IPS DF 4.7 (cell line): ENCODE results near the gene OR2F2.
A peak's percentile ranks its signal among the peaks of the same experiment; 100 is the strongest.

Experiments
- DNase-seq: peaks from one replicate; pipeline ENCODE4 v3.0.0-alpha.2; 2013; ENCODE audit warnings: low spot score; ENCODE audit errors: extremely low read depth

The OR2F2 gene

DNA sequence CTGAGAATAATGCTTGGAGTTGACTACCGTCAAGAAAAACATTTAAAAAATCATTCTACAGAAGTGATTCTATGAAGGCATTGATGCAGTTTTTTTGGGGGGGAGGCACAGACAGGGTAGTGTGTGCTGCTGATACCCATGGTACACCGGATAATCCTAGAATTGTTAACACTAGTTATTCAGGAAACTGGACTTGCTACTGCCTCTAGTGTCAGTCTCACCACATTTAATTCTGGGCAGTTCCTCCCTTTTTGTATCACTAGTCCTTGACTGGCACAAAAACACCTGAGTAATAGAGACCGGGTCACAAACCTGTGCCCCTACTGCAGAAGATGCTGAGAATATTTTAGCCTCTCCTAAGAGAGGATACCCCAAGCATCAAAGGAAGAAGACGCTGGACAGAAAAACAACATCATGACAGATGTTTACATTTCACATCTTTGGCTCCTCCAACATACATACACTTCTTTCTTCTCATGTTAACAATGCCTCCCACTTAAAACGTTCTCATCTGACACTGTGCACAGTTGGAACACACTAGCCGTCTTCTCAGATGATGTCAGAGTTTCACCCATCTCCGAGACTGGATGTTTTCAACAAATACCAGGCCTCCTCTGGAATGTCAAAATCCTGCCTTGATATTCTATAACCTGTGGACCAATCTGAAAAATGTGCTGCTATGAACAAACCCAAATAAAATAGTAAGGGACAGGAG is 19.9 kb upstream of the OR2F2 start:
- no peak for DNase-seq

DNA sequence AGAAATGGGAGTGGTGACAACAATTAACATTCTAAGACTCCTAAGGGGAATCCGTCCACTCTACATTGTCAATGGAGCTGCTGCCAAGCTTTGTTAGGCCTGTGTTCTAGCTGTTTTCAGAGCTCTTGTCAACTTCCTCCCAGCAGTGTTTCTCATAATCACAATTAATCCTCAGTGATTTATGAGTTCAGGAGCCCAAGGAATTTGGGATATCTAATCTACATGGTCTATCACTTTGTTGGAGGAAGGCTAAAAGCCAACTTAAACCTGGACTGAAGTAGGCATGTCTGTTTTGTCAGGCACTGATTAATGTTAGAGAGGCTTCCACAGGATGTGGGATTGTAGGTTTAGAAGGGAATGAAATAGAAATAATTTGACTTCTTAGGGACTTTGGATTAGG is 10.2 kb upstream of the OR2F2 start:
- DNase-seq, result no peak

DNA sequence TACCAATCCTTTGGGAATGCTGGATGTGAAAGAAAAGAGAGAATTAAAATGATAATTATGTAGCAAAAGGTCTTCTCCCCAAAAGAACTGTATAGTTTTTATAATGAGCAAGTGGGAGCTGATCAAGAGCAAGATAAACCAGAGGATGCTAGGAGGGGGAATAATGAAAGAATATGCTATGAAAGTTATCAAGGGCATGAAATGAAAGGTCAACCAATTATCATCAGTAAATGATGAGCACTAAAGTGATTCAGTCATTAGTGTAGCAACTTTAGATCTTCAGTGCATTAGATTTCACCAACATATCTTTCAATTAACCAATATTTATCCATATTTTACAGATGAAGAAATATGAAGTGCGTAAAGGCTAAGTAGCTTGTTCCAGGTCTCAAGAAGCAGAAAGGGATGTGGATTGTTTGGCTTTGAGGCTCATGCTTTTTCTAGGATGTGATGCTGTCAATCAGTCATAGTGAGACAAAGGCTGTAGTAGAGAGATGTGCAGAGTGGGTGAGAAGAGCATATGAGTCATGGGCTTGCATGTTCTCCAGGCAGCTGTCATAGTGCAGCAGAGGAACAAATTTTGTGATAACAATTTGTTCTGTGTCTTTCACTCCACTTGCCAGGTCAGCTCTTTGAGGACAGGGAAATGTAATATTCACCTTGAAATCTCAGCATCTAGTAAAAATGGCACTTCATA is 5.7 kb upstream of the OR2F2 start:
- no peak for DNase-seq

DNA sequence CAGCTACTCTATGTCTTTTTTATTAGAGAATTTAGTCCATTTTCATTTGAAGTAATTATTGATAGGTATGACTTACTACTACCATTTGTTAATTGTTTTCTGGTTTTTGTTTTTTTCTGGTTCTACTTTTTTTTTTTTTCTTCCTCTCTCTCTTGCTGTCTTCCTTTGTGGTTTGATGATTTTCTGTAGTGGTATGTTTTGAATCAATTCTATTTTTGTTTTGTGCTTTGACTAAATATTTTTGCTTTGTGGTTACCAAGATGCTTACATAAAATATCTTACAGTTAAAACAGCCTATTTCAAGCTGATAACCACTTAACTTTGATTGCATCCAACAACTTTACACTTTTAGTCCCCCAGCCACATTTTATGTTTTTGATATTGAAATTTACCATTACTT is 3.3 kb upstream of the OR2F2 start:
- no peak for DNase-seq

DNA sequence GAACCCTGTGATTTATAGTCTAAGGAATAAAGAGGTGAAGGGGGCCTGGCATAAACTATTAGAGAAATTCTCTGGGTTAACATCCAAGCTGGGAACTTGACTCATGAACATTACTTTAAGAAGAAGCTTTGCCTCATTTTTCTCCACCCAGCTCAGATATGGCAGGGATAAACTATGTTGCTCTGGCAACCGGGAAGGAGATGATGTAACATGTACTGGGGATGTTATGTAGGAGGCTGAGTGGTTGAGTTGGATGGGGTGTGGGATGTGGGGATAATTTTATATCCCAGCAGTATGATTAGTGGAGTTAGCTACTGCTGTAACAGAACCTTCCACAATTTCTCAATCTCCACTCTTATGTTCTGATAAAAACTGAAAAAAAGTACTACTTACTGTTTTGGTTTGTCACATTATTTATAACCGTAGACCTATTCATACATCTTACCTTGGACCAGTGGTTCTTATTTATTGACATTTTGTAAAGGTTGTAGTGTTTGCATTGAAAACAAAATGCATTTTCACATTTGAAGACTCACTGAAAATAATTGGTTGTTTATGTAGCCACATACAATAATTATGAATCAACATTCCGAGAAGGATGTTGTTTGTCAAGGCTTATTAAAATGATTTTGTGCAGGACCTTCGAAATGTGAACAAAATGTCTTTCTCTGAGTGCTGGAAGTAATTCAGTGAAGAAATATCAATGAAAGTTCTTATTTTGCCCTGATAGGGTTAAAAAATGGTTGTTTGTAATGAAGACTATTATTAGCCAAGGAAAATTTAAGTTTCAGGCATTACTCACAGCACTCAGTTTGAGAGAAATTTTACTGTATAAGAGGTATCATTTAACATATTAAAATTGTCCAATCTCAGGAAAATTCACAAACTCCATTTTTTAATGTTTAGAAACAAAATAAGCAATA is 1.3 kb downstream of the OR2F2 start:
- no peak for DNase-seq

DNA sequence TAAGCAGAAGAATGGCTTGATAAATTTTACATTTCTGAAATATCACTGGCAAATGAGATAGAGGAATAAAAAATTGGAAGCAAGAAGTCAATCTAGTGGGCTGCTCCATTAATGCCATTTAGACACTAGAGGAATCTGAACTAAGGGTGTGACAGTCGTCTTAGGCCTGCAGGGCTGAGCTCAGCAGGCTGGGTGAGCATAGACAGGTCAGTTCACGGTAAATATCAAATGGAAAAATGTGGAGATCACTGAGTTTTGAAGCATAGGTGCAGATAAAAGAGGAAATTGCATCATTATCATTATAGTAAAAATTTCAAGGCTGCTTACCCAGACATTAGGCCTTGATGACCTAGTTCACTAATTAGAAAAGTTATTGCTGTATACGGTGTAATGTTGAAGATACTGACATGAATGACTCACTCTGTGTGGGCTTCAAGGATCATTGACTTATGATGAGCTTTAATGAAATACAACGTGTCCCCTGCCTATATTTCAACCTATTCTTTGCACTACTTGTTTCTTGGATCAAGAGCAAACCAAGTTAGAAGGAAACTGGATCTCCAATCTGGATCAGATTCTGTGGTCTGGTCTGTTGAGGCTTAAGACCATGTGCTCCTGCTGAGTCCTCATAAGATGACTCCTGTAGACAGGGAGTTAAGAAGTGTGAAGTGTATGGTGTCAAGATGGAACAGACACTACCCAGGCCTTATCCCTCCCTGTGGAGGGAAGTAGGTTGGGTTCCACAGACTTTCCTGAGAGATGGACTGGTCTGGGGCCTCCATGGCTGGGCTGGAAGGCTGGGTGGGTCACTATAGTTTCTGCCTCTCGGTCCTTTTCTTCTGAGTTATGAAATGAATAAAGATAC is 3.6 kb downstream of the OR2F2 start:
- no peak for DNase-seq

DNA sequence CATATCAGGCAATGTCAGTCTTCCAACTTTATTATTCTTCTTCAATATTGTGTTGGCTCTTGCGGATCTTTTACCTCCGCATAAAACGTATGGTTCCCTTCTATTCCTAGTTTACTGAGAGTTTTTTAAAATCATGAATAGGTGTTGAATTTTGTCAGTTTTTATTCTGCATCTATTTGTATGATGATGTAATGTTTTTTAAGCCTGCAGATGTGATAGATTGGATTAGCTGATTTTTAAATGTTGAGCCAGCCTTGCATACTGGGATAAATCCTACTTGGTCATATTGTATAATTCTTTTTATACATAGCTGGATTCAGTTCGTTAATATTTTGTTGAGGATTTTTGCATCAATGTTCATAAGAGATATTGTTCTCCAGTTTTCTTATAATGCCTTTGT is 10.4 kb downstream of the OR2F2 start:
- no peak for DNase-seq

DNA sequence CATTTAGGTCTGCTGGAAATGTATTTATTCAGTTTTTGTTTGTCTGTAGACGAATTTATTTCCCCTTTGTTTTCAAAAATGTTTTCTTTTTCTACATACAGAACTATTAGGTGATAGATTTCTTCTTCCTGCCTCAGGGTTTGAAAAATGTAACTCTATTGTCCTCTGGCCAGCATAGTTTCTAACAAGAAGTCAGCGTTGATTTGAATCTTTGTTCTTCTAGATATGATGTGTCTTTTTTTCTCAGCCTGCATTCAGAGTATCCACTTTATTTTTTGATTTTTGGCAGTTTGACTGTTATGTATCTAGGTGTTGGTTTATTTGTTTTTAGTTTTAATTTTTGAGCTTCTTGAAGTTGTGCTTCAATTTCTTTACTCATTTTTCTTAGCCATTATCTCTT is 12.1 kb downstream of the OR2F2 start:
- DNase-seq, result no peak

DNA sequence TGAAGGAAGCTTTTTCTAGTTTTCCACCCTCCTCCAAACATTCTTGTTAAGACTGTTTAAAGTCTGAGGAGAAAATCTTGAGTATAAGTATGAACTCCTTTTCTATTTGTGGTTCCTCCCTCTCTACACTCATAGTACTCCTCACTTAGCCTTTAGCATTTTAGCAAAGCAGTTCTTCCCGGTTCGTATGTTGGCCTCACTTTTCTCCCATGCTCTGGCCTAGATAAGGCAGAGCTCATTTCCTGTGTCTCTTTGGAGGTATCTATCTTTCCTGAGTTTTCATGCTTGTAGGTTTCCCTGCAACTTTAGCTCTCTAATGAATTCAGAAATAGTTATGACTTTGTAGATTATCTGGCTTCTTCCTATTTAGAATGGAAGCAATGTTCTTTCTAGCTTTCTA is 13.7 kb downstream of the OR2F2 start:
- no peak for DNase-seq

DNA sequence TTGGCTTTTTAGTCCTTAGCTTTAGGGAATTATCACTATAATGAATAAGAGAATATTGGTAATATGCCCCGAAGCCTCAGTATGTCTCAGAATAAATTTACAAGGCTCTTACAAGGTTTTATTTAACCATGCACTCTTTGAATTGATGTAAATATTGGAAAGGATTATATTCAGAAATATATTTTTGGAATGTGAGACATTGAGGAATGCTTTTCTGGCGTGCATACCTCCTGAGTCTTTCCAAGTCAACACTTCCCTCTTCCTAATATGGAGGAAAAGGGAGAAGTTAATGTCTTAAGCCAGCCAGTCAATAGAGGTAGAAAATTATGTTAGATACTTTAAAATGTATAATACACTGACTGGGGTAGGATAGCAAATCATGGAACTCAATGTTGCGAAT is 18.4 kb downstream of the OR2F2 start:
- DNase-seq, result no peak

DNA sequence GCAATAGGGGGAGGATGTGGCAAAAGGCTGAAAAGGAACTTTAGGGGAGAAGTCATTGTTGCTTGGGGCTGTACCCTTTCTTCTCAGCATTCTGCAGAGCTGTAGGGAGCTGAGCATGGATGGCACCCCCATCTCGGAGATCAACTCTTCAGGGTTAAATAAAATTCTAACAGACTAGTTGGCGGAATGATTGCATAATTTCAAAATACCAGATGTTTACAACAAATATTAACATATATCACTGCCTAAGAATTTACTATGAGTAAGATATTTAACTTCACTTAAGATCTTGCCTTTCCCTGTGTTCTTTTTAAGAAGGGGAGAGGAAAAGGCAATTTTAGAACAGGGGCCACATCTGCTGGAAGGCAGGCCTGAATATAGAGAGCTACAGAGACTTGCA is 19.1 kb downstream of the OR2F2 start:
- no peak for DNase-seq

DNA sequence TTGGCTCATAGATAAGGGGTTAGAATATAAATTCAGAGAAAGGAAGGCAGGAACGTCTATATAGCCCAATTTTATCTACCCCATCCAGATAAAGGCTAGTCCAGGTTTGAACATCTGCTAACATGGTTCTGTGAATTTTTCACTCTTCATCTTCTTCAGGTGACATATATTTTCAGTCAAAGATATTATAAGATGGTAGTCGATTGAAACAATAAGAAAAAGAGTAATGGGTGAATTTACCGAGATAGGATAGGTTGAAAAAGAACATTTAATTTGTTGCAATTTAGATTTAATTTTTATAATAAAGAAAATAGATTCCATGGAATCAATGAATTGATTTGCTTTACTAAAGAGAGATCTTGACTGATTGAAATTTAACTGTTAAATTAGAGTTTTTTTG is 19.5 kb downstream of the OR2F2 start, which contains the start of gene OR2F1:
OR2F1 (plus strand) TSS at position 301 of the 400 bp plus-strand sequence. CDS start 5,127 bp downstream, outside the sequence.
- DNase-seq, result no peak

DNA sequence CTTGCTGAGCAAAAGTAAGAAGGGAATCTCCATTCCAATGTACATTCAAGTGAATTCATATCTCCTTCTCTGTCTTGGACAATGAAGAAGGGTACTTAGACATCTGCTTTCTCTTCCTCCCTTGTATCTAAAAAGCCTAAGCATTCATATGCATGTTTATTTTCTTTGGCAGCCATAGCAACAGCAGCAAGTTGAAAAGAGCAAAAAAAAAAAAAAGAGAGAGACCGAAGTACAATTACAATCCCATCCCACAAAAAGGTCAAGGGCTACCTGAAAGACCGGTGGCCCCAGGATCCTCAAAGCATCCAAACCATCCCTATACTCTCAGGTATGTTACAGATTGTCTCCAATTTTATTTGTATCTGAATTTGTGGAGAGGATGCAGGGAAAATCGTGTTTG is 23.7 kb downstream of the OR2F2 start:
- DNase-seq, result no peak

DNA sequence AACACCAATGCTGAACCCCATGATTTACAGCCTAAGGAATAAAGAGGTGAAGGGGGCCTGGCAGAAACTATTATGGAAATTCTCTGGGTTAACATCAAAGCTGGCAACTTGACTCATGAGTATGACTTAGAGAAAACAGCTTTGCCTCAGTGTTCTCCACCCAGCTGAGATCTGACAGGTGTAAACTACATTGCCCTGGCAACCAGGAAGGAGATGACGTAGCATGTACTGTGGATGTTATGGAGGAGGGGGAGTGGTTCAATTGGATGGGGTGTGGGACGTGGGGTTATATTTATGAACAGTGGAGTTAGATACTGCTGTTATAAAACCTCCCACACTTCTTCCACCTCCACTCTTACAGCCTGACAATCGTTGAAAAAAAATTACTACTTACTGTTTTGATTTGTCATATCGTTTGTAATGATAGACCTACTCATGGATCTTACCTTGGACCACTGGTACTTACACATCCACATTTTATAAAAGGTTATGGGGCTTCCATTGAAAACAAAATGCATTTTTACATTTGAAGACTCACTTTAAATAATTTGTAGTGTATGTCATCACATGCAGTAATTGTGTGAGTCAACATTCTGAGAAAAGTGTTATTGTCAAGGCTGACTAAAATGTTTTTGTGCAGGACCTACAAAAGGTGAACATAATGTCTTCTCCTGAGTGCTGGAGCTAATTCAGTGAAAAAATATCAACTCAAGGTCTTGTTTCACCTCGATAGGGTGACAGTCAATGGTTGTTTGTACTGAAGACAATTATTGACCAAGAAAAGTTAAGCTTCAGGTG is 26.0 kb downstream of the OR2F2 start:
- DNase-seq, result no peak

DNA sequence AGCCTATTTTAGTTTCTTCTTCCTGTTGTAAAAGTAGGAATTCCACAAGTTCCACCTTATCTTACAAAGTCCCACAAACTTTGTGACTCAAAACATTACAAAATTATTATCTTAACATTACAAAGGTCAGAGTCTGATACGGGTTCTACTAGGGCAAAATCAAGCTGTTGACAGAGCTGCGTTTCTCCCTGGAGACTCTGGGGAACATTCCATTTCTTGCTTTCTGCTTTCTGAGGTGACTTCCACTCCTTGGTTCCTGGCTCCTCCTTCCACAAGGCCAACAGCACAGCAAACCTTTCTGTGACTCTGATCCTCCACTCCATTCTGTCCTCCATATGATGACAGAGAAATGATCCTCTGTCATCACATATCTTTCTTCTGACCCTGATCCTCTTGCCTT is 30.2 kb downstream of the OR2F2 start:
- no peak for DNase-seq

DNA sequence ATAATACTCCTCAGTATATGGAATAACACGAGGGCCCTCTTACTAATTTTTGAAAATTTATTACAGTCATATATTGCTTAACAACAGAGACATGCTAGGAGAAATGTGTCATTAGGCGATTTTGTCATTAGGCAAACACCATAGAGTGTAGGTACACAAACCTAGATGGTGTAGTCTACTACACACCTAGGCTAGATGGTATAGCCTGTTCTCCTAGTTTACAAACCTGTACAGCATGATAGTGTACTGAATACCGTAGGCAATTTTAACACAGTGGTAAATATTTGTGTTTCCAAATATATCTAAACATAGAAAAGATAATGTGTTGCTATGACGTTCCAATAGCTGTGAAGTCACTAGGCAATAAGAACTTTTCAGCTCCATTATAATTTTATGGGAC is 32.4 kb downstream of the OR2F2 start:
- no peak for DNase-seq

DNA sequence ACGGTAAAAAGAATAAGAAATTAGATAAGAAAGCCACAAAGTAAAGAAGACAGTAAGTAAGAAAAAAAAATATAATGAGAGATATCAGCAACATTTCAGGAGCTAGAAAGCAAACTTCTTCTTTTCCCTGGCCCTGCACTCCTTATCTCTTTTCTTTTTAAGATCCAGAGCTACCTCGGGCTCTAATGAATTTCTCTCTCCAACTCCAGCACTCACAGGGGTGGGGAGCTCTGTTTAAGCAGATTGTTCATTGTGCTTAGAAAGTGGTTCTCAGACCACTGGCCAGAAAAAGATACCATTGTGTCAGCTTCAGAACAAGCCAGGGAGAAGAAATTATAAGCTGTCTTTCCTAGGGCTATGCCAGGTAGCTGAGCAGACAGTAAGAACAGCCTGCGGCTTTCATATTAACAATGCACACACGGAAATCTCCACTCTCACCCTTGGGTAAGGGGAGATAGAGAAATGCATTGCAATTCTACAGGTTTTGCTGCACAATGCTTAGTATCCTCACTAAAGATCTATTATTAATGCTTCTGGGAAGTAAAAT is 38.9 kb downstream of the OR2F2 start:
- no peak for DNase-seq

DNA sequence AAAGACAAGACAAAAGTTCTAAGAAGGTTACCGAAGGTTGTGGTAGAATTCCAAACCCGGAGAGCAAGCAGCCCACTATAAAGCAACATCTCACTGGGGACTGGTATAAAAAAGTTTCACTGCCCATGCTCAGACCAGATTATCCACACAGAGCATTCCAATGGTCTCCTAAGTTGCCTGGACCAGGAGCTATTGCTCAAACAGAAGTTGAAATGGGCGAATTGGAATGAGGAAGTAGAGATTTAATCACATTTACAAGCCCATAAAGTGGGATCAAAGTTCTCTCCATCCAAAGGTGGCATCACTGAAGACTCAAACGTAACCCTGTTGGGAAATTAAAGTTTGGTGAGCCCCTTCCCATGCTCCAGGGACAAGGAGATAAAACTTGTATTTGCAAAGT is 39.4 kb downstream of the OR2F2 start:
- DNase-seq, result no peak

DNA sequence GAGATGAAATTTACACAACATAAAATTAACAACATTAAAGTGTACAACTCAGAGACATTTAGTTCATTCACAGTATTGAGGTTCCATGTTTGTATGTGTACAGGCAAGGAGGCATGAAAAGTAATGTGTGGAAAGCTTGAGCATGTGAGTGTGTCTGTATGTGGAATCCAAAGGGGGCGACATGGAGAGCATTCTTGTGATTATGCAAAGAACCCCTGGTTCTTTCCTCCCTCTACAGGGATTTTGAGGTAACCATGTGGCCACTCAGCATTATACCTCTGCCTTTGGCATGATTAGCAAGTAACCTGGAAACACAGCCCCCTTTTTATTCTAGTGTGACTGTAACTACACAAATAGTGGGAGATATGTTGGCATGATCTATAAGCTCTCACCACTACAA is 40.6 kb downstream of the OR2F2 start:
- peak; percentile 16 for DNase-seq

DNA sequence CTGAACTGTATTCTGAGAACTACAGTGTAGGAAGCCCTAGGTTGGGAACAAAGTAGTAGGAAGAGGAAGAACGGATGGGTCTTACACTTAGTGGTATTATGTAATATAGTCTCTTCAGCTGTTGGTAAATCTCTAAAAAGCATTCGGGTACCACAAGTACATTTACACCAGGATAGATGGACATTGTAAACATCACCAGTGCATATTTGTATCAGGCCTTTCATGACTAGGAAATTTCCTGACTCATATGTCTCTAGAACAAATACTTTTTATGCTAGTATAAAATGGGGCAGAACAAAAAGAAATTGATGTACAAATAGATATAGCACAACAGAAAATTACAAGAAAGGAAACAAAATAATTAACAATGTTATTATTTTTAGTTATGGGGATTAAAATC is 43.6 kb downstream of the OR2F2 start:
- DNase-seq, result no peak
